GM21786 (cell line): ENCODE results near the gene TNFSF9.
"Not testable (repeated sequence)": the region's sequence is repeated elsewhere in the genome, so short reads cannot be mapped to it uniquely, and the experiment has no call there.

ENCODE experiments used
- ATAC-seq: cut with Tn5 transposase; IDR thresholded peaks from one replicate; pipeline ENCODE4 v1.9.1; 2021; ENCODE audit not compliant: unreplicated experiment

Gene TNFSF9

GRCh38 chr19:6568816-6569215, 38.0 kb downstream of the TNFSF9 start:
- ATAC-seq = no peak

- ATAC-seq = no peak
Measured at GRCh38 chr19:6570764-6571163, 39.9 kb downstream of the TNFSF9 start.

DNA sequence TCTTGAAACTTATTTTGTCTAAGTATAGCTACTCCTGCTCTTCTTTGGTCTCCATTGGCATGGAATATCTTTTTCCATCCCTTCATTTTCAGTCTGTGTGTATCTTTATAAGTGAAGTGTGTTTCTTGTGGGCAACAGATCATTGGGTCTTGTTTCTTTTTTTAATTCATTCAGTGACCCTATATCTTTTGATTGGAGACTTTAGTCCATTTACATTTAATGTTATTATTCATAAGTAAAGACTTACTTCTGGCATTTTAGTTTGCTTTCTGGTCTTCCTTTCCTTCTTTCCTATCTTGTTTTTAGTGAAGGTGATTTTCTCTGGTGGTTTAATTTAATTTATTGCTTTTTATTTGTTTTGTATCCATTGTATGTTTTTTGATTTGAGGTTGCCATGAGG, 40.3 kb downstream of the TNFSF9 start:
- ATAC-seq = no peak

GRCh38 chr19:6572217-6572616, 41.4 kb downstream of the TNFSF9 start:
- no peak for ATAC-seq

DNA sequence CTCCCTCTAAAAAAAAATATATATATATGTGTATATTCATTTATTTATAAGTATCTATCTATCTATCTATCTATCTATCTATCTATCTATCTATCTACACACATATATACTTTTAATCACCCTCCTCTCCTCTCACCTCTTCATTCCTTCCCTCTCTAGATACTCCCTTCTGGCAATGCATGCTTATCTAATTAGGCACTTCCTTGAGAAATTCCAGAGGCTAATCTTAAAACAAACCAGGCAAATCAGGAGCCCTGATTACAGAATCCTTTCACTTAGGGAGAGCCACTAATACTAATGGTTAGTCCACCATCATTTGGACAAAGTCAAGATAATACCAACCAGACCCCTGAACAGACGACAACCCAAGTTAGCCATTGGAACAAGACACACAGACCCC, 42.5 kb downstream of the TNFSF9 start:
- ATAC-seq = no peak

- ATAC-seq = no peak
Measured at GRCh38 chr19:6576869-6577475, 46.1 kb downstream of the TNFSF9 start.

DNA sequence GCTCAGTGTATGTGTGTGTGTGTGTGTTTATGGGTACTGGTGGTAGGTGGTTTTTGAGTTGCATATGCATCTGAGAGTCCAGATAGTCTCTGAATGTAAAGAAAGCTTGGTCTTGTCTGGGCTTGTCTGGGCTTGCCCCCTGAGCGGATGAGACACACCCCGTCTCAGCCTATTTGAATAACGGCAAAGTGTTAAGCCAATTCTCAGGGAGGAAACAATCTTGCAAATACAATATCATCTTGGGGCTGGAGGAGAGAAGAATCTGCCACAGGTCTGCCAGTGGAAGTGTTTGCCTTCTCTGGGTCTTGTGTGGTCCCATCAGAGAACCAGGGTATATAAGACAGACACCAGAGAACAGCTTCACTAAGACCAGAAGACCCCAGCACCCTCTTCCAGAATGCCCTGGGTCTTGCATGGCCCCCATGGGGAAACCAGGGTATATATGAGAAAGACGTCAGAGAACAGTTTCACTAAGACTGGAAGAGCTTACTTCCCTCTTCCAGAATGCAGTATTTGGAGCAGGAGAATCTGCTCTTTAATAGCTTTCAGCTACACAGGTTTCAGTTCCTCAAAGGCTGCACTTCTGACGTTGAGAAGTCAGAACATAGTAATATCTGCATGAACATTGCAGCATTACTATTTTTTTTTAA, 46.8 kb downstream of the TNFSF9 start:
- ATAC-seq = peak; percentile 78

GRCh38 chr19:6579450-6580178, 48.8 kb downstream of the TNFSF9 start:
- no peak for ATAC-seq

DNA sequence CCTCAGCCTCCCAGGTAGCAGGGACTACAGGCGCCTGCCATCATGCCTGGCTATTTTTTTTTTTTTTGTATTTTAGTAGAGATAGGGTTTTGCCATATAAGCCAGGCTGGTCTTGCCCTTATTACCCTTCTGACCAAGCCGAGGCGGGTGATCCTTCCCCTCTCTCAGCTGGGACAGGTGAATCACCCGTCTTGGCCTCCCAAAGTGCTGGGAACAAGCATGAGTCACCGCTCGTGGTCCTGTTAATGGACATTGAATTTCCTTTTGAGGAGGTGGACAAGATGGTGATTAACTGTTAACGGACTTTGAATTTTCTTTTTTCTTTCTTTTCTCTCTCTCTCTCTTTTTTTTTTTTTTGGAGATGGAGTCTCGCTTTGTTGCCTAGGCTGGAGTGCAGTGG, 49.5 kb downstream of the TNFSF9 start:
- no peak for ATAC-seq

- ATAC-seq = not testable (repeated sequence)
Measured at GRCh38 chr19:6582515-6583484, 52.0 kb downstream of the TNFSF9 start.
